HG02981 (cell line): ENCODE data around the gene CYP27A1.
A peak's percentile ranks its signal among the peaks of the same experiment; 100 is the strongest.
"Not testable (repeated sequence)": the region's sequence is repeated elsewhere in the genome, so short reads cannot be mapped to it uniquely, and the experiment has no call there.

Experiments used
- ATAC-seq: cut with Tn5 transposase; IDR thresholded peaks from one replicate; pipeline ENCODE4 v1.9.1; 2021; ENCODE audit warnings: mild to moderate bottlenecking, moderate library complexity; ENCODE audit not compliant: unreplicated experiment

Gene CYP27A1

DNA sequence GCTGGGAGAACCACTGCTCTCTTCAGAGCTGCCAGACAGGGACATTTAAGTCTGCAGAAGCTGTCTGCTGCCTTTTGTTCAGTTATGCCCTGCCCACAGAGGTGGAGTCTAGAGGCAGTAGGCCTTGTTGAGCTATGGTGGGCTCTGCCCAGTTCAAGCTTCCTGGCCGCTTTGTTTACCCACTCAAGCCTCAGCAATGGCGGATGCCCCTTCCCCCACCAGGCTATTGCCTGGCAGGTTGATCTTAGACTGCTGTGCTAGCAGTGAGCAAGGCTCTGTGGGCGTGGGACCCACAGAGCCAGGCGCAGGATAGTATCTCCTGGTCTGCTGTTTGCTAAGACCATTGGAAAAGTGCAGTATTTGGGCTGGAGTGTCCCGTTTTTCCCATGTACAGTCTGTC lies 9.2 kb upstream of the CYP27A1 start:
- not testable (repeated sequence) for ATAC-seq

DNA sequence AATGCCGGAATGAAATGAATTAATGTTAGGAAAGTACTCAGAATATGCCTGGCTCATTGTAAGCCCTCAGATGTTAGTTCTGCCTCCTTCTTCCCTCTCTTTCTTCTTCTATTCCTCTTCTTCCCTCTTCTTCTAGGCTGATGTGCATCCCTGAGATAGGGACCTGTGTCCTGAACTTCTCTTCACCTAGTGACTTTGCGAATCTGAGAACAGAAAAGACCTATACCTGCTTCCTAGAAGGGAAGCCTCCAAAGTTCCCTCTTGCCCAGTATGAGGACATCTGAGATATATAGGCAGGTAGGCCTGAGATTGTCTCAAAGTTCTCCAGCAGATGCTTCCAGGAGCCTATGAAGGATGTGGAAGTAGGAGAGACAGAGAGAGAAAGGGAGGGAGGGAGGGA lies 8.1 kb upstream of the CYP27A1 start:
- ATAC-seq: no peak

DNA sequence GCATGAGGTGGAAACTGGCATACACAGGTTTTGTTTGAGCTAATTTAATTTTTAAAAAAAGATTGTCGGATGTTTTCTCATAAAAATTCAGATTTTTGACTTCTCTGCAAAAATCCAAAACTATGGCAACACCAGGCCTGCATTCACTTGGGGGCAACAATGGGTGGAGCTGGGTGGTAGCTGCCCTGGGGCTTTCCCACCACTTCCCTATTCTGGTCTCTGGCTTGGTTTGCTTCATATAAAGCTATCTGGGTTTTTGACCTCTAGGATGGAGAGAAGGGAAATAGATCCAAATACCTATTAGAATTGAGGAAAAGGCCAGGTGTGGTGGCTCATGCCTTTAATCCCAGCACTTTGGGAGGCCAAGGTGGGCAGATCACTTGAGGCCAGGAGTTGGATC lies 5.5 kb upstream of the CYP27A1 start:
- no peak for ATAC-seq

DNA sequence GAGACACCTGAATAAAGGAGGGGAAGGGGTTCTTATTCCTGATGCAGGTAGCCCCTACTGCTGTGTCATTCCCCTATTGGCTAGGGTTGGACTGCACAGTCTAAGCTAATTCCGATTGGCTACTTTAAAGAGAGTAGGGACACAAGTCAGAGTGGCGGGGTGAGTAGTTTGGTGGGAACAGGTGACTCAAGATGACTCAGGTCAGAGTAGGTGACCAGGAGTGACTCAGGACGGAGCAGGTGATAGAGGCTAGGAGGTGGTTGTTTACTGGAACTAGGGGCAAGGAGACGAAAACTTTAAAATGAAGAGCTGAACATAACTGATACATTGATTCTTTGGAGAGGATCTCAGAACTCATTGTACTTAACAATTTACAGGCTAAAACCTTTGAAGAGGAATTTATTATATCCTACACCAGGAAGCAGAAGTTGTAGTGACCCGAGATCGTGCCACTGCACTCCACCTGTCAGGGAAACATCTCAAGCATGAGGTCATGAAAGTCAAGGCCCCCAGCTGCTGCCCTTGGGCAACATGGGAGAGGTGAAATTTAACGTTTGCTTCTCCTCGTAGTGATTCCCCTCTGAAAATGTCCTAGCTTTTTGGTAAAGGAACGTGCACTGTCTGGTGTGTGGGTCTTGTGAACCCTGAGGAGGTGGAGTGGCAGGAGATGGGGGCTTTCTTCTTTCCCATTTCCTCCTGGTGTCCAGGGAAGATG lies 4.5 kb upstream of the CYP27A1 start:
- ATAC-seq: no peak

DNA sequence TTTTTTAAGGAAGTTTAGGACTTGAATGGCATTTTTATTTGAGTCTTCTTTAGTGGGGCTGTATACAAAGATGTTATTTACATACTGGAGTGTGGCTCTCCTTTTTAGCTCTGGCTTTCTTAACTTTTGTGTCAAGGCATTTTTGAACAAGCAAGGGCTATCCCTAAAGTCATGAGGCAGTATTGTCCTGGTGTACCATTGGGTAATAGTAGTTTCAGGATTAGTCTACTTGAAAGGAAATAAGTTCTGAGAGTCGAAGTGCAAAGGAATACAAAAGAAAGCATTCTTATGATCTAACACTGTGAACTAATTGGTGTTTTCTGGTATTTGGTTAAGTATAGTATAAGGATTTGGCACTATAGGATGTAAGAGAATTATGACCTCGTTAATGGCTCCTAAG lies 1.9 kb upstream of the CYP27A1 start:
- no peak for ATAC-seq

DNA sequence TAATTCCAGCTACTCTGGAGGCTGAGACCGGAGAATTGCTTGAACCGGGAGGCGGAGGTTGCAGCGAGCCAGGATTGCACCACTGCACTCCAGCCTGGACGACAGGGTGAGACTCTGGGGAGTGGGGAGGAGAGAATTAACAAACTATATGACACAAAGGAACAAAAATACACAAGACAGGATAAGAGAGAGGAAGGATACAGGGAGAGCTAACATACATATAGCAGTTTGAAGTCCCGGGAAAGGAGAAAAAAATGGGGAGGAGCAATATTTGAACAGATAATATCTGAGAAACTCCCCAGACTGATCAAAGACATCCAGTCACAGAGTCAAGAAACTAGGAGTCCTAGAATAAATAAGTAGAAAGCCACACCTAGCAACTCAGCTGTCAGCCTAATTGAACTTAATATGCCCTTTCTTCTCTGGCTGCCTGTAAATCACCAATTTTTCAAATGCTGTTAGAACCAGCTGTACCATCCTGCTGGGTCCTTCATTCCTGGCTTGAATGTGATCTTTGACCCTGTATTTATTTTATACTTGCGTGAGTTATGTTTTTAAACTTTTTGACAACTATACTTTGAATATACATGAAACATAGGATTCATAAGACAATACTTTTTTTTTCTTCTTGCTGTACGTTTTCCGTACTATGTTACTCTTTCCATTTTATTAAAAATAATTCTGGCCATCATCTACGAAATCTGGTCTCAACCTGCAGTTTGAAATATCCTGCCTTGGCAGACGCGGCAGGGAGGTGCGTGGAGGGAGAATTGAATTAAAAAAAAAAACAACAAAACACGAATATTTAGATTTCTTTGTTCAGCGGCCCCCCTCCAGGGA lies 876 bp upstream of the CYP27A1 start:
- no peak for ATAC-seq

DNA sequence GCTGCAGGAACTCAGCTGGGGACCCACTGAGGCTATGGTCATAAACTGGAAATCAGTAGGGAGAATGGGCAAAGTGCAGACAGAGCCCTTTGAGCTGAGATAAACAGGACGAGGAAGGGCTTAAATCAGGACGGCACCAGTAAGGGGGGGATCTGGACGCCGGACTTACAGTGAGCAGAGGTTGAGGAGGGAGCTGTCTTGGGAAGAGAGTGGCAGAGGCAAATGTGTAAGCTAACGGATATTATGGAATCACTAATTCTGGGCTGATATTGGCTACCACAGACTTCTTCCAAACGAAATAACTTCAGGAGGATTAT lies 539 bp downstream of the CYP27A1 start:
- no peak for ATAC-seq

DNA sequence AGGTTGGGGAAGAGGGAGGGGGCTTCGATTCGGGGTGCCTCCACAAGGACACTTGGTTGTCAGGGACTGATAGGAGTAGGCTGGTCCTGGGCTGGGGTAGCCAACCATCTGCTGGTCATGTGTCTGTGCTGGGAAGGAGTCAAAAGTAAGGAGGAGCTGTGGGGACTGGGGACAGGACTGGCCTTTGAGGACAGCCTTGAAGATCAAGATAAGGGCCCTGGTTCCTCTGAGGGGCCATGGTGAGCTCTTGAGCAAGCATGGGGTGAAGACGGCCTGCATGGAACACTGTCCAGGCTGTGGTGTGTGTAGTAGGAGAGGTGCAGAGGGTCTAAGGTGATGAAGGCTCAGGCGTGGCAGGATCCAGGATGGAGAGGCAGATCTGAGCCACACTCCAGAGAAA lies 1.7 kb downstream of the CYP27A1 start:
- no peak for ATAC-seq

DNA sequence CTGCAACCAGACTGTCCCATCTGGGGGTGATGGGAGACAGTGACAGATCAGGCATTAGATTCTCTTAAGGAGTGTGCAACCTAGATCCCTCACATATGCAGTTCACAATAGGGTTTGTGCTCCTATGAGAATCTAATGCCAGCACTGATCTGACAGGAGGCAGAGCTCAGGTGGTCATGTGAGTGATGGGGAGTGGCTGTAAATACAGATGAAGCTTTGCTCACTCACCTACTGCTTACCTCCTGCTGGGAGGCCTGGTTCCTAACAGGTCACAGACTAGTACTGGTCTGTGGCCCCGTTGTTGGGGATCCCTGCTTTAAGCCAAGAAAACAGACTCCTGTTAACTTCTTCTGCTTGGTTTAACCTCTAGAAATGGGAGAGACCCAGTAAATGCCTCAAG lies 3.2 kb downstream of the CYP27A1 start:
- no peak for ATAC-seq

DNA sequence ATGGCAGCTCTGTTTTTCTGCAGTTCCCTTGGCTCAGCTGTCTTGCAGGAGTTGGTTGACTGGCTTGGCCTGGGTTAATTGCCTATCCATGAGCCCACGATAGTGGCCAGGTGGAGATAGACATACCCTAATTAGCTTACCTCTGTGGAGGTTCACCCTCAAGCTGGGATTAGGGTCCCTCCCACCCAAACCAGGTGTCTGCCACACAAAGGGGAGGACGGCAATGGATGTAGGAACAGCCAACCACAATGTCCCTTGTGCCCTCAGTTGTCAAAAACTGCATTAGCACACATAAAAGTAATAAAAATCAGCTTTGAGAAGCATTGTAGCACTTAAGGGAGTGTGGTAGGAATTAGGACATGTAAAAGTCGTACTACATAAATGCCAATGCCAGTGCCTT lies 4.2 kb downstream of the CYP27A1 start:
- ATAC-seq: no peak

DNA sequence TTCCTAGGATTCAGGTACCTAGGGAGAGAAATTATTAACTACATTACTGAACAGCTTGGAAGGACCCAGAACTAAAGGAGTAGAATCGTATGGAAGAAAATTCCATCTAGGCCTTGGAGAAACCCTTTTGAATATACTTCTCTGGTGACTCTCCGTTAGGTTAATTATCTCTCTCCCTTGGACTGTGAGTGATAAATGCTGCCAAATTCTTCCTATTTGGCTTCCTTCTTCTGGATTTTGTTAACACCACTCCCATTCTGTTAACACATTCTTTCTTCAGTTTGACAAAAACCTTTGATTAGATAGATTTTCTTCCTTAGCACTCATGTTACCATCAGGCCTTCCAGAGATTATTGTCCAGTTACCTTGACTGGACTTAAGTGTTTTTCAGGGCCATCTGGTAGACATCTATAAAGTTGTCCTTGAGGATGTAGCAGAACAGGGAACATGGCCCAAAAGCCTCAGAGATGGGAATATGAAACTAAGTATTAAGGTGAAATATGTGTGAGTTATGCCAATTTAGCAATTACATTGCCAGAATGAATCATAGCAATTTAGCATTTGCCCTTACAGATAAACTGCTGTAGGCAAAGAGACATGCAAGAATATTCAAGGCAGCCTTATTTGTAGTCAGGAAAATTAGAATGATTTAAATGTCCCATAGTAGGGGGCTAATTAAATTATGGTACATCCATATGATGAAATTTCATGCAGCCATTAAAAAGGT lies 6.7 kb downstream of the CYP27A1 start:
- no peak for ATAC-seq

DNA sequence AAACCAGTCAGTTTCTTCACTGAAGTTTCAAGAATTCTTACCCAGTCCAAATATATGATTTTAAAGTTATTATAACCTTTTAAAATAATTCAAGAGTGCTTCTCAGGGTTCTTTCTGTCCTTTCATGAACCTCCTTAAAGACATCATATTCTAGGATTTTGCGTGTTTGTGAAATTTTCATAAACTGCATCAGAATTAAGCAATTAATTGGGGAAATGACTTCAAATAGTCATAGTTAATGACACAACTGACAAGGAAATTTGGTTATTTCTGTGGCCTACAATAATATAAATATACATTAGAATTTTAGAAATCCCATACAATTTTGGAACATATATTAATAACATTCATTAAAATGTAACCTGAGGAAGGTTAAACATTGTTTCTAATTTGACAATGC lies 10.5 kb downstream of the CYP27A1 start:
- ATAC-seq: no peak

DNA sequence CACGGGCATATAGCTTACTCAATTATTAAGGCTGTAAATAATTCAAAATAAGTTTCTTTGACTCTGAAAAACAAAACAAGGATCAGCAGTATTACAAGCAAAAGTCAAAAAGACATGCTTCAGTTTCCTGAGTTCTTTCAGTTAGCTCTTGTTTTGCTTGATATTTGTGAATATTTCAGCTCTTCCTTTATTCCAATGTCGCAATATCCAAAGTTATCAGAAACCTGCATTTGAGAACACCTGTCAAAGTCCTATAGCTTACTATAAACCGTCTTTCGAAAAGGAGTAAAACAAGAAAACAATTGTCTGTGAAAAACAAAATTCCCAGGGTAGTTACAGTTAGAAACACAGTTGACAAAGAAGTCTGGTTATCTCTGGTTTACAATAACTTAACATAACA lies 14.7 kb downstream of the CYP27A1 start:
- ATAC-seq: no peak

DNA sequence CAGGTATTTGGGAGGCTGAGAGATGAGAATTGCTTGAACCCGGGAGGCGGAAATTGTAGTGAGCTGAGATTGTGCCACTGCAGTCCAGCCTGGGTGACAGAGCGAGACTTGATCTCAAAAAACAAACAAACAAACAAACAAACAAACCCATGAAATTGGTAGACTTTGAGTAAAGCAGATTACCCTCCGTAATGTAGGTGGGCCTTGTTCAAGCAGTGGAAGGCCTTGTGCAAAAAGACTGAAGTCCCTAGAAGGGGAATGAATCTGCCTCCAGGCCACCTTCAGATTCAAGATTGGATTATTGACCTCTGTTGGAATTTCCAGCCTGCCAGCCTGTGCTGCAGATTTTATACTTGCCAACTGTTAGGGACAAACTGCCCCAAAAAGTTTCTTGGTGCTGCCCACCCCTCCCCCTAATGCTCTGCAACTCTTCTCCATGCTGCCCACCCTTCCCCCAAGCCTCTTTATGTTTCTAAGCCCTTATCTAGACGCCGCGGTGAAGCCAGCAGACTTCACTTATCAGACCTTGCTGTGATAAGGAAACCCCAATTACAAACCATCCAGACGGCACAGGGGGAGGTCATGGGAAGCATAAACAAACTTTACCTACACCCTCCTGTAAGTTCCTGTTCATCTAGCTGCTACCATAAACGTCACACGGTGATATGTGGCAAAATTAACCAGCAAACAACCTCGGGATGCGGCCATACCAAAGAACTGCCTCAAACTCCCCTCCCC lies 17.0 kb downstream of the CYP27A1 start:
- ATAC-seq: no peak

DNA sequence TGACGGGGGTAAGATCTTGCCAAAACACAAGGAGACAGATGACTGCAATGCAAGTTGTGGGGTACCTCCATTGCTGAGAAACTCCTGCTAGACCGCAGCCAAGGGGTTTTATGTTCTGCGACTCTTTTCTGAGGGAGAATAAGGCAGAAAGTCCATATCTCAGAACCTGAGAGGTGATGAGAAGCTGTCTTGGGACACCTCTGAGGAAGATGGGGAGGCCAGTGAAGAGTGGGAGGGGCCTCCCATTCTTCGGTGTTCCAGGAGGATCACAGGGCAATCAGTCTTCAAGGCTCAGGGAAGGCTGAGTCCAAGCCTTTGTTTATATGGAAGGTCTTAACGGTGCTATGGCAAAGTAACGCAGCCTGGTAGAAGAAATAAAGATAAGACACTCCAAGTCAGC lies 18.0 kb downstream of the CYP27A1 start:
- no peak for ATAC-seq

DNA sequence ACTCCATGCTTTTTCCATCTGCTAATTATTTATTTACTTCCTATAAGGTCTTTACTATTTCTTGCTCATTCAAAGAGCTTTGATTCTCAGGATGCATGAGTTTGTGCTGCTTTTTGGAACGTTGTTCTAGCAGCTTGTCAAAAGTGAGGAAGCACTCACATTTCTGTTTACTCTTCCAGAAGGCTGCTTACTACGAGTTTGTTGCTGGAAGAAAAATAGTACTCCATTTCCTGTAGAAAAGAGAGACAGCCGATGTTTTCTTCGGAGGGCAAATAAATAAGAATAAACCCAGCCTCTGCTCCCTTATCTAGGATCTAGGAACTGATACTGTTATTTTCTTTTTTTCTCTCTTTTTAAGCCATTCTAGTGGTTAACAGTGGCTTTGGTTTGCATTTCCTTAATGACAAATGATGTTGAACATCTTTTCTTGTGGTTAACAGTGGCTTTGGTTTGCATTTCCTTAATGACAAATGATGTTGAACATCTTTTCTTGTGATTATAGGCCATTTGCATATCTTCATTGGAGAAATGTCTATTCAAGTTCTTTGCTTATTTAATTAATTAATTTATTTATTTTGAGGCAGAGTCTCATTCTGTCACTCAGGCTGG lies 20.5 kb downstream of the CYP27A1 start:
- no peak for ATAC-seq

DNA sequence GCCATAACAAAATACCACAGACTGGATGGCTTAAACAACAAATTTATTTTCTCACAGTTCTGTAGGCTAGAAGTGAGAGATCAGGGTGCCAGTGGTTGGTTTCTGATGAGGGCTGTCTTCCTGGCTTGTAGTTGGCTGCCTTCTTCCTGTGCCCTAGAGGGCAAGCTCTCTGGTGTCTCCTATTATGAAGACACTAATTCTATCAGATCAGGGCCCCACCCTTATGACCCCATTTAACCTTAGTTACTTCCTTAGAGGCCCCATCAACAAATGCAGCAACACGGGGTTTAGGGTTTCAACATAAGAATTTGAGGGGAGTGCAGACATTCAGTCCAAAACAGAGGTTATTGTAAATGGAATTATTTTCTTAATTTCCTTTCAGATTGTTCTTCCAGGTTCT lies 22.9 kb downstream of the CYP27A1 start:
- no peak for ATAC-seq

DNA sequence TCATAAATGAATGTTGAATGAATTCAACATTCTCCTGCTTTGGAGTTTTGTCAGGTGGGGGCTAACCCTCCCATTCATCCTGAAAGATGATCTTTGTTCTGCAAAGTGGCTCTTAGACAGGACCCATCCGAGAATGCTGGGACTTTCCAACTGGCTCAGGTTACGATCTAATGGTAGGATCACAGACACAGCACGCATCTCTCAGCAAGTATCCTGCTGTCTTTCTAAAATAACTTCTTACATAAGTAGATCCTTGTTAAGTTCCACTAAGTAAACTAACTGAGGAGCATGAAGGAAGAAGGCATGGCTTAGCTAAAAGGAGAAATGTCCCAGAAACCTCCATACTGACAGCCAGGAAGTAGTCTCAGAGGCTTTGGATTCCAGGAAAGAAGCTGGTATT lies 23.7 kb downstream of the CYP27A1 start:
- ATAC-seq: no peak

DNA sequence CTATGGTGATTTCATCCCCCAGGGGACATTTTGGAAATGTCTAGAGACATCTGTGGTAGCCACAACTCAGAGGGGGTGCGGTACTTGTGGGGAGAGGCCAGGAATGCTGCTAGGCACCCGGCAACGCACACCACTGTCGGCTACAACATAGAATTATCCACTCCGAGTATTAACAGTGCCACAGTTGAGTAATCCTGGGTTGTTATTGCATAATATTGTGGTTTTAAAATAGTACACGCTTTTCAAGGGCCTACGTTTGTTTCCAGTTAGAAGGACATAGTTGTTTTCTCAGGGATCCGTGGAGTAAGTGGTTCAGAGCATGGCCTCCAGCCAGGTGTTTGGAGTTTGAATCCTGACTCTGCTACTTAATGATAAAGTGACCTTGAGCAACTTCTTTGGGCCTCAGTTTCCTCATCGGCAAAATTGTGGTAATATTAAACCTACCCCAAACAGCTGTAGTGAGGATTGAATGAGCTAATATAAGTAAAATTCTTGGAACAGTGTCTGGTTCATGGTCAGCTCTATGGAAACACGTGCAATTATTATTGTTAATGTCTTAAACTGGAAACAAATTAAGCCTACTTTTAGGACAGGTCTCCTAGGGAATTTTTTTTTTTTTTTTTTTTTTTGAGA lies 24.5 kb downstream of the CYP27A1 start:
- peak; percentile 47 for ATAC-seq

DNA sequence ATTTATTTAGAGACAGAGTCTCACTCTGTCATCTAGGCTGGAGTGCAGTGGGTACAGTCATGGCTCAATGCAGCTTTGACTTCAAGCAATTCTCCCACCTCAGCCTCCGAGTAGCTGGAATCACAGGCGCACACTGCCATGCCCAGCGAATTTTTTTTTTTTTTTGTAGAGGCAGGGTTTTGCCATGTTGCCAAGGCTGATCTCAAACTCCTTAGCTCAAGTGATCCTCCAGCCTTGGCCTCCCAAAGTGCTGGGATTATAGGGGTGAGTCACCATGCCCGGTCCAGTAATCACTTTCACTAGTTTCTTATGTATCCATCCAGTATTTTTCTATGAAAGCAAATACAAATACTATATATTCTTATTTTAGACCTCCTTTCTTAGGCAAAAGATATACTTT lies 25.7 kb downstream of the CYP27A1 start:
- no peak for ATAC-seq
